Measurements from ENCODE around the gene SETD2.

SETD2 gene

DNA sequence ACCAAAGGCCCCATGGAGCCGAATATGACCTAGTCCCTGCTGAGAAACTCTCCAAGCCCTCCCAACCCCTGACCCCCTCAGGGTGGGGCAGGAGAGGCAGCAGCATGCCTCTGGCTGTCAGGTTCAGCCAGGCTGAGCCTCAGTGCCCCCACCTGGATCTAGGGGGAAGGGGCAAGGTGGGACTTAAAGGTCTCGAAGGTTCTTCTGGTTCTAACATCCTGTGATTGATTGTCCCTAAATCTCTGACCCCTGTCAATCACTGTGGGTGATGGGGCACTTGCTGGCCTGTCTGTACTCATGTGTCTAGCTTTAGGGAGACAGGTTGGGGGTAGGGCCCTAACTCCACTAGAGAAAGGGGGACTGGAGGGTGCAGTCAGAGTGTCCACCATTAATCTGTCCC is 170.6 kb downstream of the SETD2 start:
- H3K4me3 ChIP-seq, result no peak overlapping the region
- TF ChIP-seq Cebpa-rat (IDR thresholded peaks at IDR 0.05), result no peak
- no peaks in the 10 kb centered on the region for H3K9me3 ChIP-seq (replicated peaks in 1 of 11)
- H3K27me3 ChIP-seq, result no peaks in the 10 kb centered on the region
- H3K9ac ChIP-seq, result peak overlapping the region in 1 of 11 experiments; percentile 46; a peak in 1 of 22 replicates
- H3K36me3 ChIP-seq, result peaks cover 24 to 82% (median 50%) of the 10 kb centered on the region in 11 experiments
- H3K27ac ChIP-seq, result peak overlapping the region in 1 of 11 experiments; percentile 18; a peak in 2 of 22 replicates
- peaks cover 0 to 53% (median 0%) of the 10 kb centered on the region in 11 experiments; a peak in 5 of 22 replicates for H4K20me1 ChIP-seq
- H3K4me2 ChIP-seq, result peak overlapping the region in 1 of 11 experiments; percentile 95; a peak in 2 of 22 replicates
- H3K4me1 ChIP-seq, result peaks cover 67 to 86% (median 71%) of the 10 kb centered on the region in 10 experiments

DNA sequence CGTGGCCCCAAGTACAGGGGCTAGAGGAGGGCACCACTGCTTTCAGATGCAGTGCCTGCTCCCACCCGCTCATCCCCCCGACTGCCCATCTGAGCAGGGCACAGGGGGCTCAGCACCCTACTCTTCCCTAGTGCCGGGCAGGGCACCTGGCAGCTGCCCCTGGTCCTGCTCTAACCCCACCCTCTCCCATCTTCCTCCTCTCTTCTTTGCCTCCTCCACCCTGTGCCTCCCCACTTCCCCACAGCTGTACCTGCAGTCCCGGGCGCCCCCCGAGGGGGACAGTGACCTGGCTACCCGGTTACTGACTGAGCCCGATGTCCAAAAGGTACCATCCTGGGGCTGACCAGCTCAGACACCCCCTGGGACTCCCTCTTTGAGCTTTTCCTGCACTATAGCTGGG is 171.7 kb downstream of the SETD2 start:
- H3K4me1 ChIP-seq, result peaks cover 67 to 86% (median 71%) of the 10 kb centered on the region in 10 experiments
- H3K36me3 ChIP-seq, result peaks cover 24 to 75% (median 50%) of the 10 kb centered on the region in 11 experiments
- TF ChIP-seq Cebpa-rat (IDR thresholded peaks at IDR 0.05), result no peak
- H3K27ac ChIP-seq, result peak overlapping the region in 9 of 11 experiments; percentile 1 to 97 (median 19); a peak in 11 of 22 replicates
- peak overlapping the region; percentile 84 to 98 (median 93); a peak in 19 of 22 replicates for H3K4me2 ChIP-seq
- H3K9me3 ChIP-seq (replicated peaks in 1 of 11), result no peaks in the 10 kb centered on the region
- no peak overlapping the region for H3K4me3 ChIP-seq
- H3K27me3 ChIP-seq, result no peaks in the 10 kb centered on the region
- H3K9ac ChIP-seq, result peak overlapping the region in 7 of 11 experiments; percentile 3 to 46 (median 23); a peak in 7 of 22 replicates
- H4K20me1 ChIP-seq, result peaks cover 0 to 42% (median 0%) of the 10 kb centered on the region in 11 experiments; a peak in 3 of 22 replicates

DNA sequence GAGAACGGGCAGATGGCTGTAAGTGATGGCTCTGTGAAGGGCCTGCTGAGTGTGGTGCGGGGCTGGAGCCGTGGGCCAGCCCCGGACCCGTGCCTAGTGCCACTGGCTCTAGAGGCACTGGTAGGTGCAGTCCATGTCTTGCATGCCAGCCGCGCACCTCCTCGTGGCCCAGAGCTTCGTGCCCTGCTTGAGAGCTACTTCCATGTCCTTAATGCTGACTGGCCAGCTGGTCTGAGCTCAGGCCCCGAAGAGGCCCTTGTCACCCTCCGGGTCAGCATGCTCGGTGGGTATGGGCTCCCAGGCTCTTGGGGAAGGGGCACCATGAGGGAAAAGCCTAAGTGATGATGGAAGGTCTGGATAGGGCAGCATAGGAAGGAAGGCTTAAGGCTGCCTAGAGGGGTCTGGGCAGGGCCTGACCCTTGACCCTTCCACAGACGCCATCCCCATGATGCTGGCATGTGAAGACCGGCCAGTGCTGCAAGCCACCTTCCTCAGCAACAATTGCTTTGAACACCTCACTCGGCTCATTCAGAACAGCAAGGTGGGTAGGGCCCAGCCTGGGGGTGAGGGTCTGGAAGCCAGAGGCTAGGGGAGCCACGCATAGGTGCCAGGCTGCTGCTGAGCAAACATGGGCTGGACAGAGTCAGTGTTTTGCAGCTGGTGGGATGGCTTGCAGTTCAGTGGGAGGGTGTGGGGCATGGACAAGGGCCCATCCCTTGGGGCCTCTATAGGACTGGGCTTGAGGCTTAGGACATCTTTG is 172.3 kb downstream of the SETD2 start:
- H3K4me1 ChIP-seq, result peaks cover 67 to 86% (median 71%) of the 10 kb centered on the region in 10 experiments
- H3K9me3 ChIP-seq (replicated peaks in 1 of 11), result no peaks in the 10 kb centered on the region
- H3K4me3 ChIP-seq, result no peak overlapping the region
- H3K27me3 ChIP-seq, result no peaks in the 10 kb centered on the region
- peaks cover 24 to 73% (median 50%) of the 10 kb centered on the region in 11 experiments for H3K36me3 ChIP-seq
- peak overlapping the region; percentile 1 to 97 (median 88); a peak in 16 of 22 replicates for H3K27ac ChIP-seq
- peak overlapping the region; percentile 84 to 98 (median 93); a peak in 21 of 22 replicates for H3K4me2 ChIP-seq
- peaks cover 0 to 37% (median 0%) of the 10 kb centered on the region in 11 experiments; a peak in 3 of 22 replicates for H4K20me1 ChIP-seq
- H3K9ac ChIP-seq, result peak overlapping the region in 6 of 11 experiments; percentile 15 to 68 (median 35); a peak in 6 of 22 replicates
- no peak for TF ChIP-seq Cebpa-rat (IDR thresholded peaks at IDR 0.05)

DNA sequence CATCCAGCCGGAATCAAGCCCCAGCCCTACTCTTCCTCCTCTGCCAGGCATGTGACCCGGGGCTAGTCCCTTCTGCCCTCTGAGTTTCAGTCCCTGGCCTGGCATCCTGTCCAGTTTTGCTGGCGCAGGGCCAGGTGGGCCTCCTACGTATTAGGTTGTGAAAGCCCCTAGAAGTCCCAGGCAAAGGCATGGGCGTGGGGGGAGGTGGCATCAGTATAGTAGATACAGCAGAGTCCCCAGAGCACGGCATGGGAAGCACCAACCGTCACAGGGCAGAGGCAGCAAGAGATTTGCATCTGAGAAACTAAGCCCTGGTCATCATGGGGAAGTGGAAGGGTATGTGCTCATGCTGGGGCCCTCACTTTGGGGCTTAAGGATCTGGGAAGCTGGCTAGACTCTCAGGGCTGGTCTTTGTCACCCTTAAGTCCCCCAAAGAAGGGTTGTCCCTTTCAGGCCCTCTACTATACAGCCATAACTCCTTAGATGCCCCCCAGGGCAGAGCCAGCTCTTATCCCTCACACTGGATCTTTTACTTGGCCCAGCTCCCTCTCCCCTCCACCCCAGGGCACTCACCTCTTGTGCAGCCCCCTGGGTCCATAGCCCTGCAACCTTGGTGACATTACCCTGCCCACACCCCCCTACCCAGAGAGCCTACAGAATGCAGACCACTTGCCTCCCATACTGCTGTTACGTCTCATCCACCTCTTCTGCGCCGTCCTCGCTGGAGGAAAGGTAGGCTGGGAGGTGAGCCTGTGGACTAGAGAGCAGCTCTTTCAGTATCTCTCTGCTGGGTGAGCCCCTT is 173.1 kb downstream of the SETD2 start:
- peak overlapping the region; percentile 84 to 98 (median 93) for H3K4me2 ChIP-seq
- H3K4me1 ChIP-seq, result peaks cover 69 to 86% (median 73%) of the 10 kb centered on the region in 10 experiments
- no peak for TF ChIP-seq Cebpa-rat (IDR thresholded peaks at IDR 0.05)
- peaks cover 24 to 65% (median 50%) of the 10 kb centered on the region in 11 experiments for H3K36me3 ChIP-seq
- no peaks in the 10 kb centered on the region for H3K27me3 ChIP-seq
- H3K9ac ChIP-seq, result peak overlapping the region in 10 of 11 experiments; percentile 1 to 68 (median 34); a peak in 14 of 22 replicates
- peaks cover 0 to 31% (median 0%) of the 10 kb centered on the region in 11 experiments; a peak in 3 of 22 replicates for H4K20me1 ChIP-seq
- no peaks in the 10 kb centered on the region for H3K9me3 ChIP-seq (replicated peaks in 1 of 11)
- peak overlapping the region; percentile 18 to 97 (median 91) for H3K27ac ChIP-seq
- H3K4me3 ChIP-seq, result no peak overlapping the region

DNA sequence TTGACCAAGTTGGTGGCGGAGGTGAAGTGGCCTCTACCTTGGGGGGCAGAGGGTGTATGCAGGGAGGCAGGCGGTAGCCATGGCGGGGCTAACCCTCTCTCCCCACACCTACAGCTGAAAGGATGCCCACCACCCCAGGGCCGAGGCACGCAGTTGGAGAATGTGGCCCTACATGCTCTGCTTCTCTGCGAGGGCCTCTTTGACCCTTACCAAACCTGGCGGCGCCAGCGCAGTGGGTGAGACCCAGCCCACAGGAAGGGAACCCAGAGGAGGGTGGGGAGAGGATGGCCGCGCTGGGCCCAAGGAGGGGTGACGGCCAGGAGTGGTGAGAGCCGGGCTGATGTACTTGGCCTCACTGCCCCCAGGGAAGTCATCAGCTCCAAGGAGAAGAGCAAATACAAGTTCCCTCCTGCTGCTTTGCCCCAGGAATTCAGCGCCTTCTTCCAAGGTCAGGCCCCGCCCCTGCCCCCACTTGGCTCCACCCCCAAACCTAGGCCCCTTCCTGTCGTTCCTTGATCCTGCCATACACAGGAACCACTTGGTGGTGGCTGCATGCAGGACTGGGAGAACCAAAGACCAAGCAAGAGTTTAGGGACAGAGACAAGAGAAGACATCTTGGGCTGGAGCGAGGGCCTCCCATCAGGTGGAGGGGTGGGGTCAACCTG is 174.6 kb downstream of the SETD2 start:
- Histone ChIP-seq H4K20me1 (peaks cover 0 to 19% (median 0%) of the 10 kb centered on the region in 11 experiments; a peak in 3 of 22 replicates), H3K4me2 (peak overlapping the region; percentile 84 to 98 (median 93)), H3K27me3 (no peaks in the 10 kb centered on the region), H3K27ac (peak overlapping the region; percentile 64 to 97 (median 92); a peak in 20 of 22 replicates), H3K36me3 (peaks cover 17 to 50% (median 36%) of the 10 kb centered on the region in 11 experiments; a peak in 21 of 22 replicates), H3K9ac (peak overlapping the region in 7 of 11 experiments; percentile 77 to 83 (median 81); a peak in 7 of 22 replicates), H3K4me3 (peak overlapping the region in 5 of 10 experiments; percentile 39 to 58 (median 41); a peak in 6 of 20 replicates), H3K4me1 (peaks cover 83 to 93% (median 86%) of the 10 kb centered on the region in 10 experiments), H3K9me3 (replicated peaks in 1 of 11) (no peaks in the 10 kb centered on the region)
- TF ChIP-seq Cebpa-rat (IDR thresholded peaks at IDR 0.05), result no peak

DNA sequence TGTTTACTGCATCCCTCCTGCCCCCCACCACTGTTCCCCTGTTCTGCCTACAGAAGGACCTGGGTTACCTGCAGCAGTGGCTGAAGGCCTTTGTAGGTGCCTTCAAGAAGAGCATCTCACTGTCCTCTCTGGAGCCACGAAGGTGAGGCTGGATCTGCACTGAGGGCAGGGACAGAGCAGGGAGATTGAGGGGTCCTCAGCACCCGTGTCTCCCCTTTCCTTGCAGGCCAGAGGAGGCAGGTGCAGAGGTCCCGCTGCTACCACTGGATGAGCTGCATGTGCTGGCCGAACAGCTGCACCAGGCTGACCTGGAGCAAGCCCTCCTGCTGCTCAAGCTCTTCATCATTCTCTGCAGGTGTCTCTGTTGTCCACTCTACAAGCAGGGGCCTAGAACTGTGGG is 175.3 kb downstream of the SETD2 start:
- peaks cover 0 to 14% (median 0%) of the 10 kb centered on the region in 11 experiments; a peak in 3 of 22 replicates for H4K20me1 ChIP-seq
- H3K27me3 ChIP-seq, result no peaks in the 10 kb centered on the region
- no peak for TF ChIP-seq Cebpa-rat (IDR thresholded peaks at IDR 0.05)
- peak overlapping the region in 5 of 10 experiments; percentile 16 to 58 (median 41); a peak in 5 of 20 replicates for H3K4me3 ChIP-seq
- H3K36me3 ChIP-seq, result peaks cover 17 to 45% (median 29%) of the 10 kb centered on the region in 11 experiments; a peak in 20 of 22 replicates
- H3K9me3 ChIP-seq (replicated peaks in 1 of 11), result no peaks in the 10 kb centered on the region
- peak overlapping the region in 8 of 11 experiments; percentile 74 to 83 (median 80); a peak in 10 of 22 replicates for H3K9ac ChIP-seq
- peak overlapping the region in 10 of 11 experiments; percentile 70 to 97 (median 94); a peak in 19 of 22 replicates for H3K27ac ChIP-seq
- peaks cover 88 to 97% (median 91%) of the 10 kb centered on the region in 10 experiments for H3K4me1 ChIP-seq
- H3K4me2 ChIP-seq, result peak overlapping the region; percentile 84 to 98 (median 93)

DNA sequence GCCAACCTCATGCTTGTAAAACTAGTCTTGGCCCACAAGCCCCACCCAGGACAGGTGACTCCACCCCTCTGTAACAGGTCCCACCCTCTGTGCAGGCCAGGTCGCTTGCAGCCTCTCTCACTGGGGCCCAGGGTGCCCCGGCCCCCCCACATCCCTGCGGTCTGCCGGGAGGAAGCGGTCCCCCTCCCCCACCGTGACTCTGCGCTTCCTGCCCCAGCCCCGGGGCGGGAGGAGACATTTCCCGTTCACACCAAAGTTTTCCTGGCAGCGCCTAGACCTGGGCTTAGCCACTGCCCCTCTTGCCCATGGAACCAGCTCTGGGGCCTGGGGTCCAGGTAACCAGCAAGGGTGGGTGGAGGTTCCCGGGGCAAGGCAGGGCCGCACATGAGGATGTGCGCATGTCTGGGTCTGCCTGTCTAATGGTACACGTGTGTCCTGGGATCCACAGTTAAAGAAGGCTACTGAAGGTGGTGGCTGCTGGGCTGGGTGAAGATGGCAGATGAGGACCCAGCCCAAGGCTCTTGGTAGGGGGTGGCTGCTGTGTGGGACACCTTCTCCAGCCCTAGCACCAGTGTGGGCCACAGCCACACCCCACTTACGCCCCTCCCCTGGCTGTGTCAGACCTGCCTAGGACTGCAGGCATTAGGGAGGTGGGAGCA is 176.0 kb downstream of the SETD2 start:
- Histone ChIP-seq H3K9ac (peak overlapping the region; percentile 42 to 83 (median 79); a peak in 21 of 22 replicates), H4K20me1 (peaks cover 0 to 12% (median 0%) of the 10 kb centered on the region in 11 experiments; a peak in 2 of 22 replicates), H3K36me3 (peaks cover 10 to 40% (median 27%) of the 10 kb centered on the region in 11 experiments; a peak in 20 of 22 replicates), H3K4me1 (peaks cover 96 to 100% (median 98%) of the 10 kb centered on the region in 10 experiments), H3K4me2 (peak overlapping the region; percentile 84 to 98 (median 93)), H3K27me3 (no peaks in the 10 kb centered on the region), H3K4me3 (peak overlapping the region; percentile 26 to 65 (median 48); a peak in 19 of 20 replicates), H3K27ac (peak overlapping the region; percentile 54 to 97 (median 92); a peak in 21 of 22 replicates), H3K9me3 (replicated peaks in 1 of 11) (no peaks in the 10 kb centered on the region)
- TF ChIP-seq Cebpa-rat (IDR thresholded peaks at IDR 0.05), result no peak
